Measurements from ENCODE around the gene HS6ST1.

DNA sequence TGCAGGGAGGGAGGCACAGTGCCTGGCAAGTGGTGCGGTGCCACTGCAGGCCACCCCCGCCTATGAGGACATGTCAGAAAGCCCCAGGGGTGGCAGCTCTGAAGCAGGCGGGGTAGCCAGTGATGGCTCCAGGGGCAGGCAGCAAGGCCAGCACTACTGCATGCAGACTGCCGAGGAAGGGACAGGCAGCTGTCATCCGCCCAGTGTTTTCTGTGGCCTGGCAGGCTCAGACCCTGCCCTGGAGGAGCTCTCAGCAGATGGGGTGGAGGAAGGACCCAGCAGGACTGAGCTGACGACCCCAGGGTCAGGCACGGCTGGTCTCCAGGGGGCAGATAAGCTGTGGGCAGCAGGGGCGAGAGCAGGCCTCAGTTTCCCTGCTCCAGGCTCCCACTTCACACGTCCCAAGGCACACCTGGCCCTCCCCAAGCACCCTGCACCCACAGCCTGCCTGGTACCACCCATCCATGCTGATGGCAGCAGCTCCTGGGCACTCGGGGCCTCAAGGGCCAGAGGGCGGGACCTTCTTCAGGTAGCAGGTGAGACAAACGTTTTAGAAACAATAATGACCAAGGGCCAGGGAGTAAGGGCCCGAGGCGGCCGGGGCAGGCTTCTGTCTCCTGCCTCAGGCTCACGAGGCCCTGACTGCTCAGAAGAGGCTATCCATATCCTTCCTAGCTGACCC is 48.5 kb downstream of the HS6ST1 start:
- TF ChIP-seq MAFK (IDR thresholded peaks at IDR 0.05; ENCODE audit: low read depth, low read length) (no peak), POLR2A (IDR thresholded peaks at IDR 0.05; ENCODE audit: low read depth, low read length) (no peak), CTCF (conservative IDR thresholded peaks at IDR 0.05; ENCODE audit: low read depth, low read length) (no peak), RFX5 (IDR thresholded peaks at IDR 0.05; ENCODE audit: low read depth, low read length) (no peak), RAD21 (IDR thresholded peaks at IDR 0.05; ENCODE audit: low read length) (no peak), CHD1 (IDR thresholded peaks at IDR 0.05; ENCODE audit: low read depth, low read length) (no peak), RCOR1 (IDR thresholded peaks at IDR 0.05; ENCODE audit: insufficient replicate concordance, low read length) (no peak)
- TF ChIP-seq, protein P1, sequence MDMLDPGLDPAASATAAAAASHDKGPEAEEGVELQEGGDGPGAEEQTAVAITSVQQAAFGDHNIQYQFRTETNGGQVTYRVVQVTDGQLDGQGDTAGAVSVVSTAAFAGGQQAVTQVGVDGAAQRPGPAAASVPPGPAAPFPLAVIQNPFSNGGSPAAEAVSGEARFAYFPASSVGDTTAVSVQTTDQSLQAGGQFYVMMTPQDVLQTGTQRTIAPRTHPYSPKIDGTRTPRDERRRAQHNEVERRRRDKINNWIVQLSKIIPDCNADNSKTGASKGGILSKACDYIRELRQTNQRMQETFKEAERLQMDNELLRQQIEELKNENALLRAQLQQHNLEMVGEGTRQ (IDR thresholded peaks at IDR 0.05; ENCODE audit: low read depth, low read length), result no peak
- TF ChIP-seq, protein P2, sequence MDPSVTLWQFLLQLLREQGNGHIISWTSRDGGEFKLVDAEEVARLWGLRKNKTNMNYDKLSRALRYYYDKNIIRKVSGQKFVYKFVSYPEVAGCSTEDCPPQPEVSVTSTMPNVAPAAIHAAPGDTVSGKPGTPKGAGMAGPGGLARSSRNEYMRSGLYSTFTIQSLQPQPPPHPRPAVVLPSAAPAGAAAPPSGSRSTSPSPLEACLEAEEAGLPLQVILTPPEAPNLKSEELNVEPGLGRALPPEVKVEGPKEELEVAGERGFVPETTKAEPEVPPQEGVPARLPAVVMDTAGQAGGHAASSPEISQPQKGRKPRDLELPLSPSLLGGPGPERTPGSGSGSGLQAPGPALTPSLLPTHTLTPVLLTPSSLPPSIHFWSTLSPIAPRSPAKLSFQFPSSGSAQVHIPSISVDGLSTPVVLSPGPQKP (IDR thresholded peaks at IDR 0.05; ENCODE audit: borderline replicate concordance, low read depth, low read length), result no peak

Data from IMR-90 (cell line).